Measurements from ENCODE around the gene RAB40A.
"Not testable (repeated sequence)": the region's sequence is repeated elsewhere in the genome, so short reads cannot be mapped to it uniquely, and the experiment has no call there.

The RAB40A gene

DNA sequence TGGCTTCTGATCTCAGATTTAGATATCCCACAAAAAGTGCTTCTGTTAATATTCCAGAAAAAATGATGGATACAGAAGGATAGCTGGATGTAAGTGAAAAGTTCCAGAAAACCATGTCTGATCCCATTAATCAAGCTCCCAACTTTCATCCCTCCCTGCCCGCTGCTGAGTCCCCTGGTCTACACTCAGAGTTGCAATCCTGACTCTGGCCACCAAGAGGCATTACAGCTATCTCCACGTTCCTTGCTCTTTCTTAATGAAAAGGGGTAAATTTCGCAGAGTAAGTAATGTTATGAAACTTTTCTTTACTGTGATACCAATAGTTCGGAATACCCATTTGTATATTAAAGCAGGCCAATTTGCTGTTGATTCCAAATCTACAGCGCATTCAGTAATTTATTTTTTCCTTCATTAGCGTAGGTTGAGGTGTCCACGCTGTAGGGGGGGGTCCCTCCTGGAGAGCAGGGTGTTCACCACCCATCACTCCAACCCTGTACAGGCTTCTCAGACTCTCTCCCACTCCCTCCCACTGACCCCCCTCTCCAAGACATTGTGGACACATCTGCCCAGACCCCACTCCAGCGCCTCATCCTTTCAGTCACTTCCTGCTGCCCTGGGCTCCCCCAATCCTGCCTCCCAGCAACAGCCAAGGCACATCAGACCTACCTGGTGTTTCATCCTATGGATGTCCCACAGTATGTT is 55.1 kb downstream of the RAB40A start:
- no peak for DNase-seq (ENCODE audit: low read depth in 3 of 3, low spot score in 1 of 3)

DNA sequence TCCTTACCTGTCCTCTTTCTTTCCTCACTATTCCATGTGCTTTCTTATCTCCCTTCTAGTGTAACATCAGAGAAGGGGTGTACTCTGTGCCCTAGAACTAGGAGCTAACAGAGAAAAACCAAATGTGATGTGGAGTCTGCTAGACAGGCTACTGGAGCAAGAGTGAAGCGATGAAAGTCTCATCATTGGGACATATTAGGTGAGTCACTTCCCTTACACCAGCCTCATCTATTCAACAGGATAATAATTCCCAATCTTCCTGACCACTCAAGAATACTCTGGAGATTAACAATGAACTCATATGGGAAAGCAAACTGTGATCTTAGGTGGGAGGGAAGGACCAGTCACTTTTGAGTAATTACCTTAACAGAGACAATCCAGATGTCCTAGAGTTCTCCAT is 58.1 kb downstream of the RAB40A start:
- DNase-seq (ENCODE audit: low read depth in 3 of 3, low spot score in 1 of 3), result no peak

DNA sequence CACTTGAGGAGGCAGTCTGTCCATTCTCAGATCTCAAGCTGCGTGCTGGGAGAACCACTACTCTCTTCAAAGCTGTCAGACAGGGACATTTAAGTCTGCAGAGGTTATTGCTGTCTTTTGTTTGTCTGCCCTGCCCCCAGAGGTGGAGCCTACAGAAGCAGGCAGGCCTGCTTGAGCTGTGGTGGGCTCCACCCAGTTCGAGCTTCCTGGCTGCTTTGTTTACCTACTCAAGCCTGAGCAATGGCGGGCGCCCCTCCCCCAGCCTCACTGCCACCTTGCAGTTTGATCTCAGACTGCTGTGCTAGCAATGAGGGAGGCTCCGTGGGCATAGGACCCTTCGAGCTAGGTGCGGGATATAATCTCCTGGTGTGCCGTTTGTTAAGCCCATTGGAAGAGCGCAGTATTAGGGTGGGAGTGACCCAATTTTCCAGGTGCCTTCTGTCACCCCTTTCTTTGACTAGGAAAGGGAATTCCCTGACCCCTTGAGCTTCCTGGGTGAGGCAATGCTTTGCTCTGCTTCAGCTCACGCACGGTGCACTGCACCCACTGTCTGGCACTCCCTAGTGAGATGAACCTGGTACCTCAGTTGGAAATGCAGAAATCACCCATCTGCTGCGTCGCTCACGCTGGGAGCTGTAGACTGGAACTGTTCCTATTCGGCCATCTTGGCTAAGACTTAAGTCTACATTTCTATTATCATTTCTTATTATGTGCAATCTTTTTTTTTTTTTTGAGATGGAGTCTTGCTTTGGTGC is 59.1 kb downstream of the RAB40A start:
- DNase-seq (ENCODE audit: low read depth in 3 of 3, low spot score in 1 of 3), result not testable (repeated sequence)

DNA sequence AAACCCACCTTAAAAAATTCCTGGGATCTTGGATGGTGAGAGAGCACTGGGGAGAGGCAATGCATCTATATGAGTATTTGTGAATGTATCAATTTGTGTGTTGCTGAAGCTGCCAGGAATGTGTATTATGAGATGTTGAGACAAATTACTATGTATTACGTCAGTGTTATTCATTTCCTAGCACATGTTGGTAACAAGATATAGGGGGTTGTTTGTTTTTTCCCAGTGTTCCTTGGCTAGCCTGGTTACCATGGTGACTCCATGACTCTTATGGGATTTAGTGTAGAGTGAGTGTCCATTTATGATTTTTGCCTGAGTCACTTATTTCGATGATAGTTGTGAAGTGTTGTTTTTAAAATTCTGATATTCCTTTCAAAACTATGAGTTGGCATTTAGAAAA is 65.6 kb downstream of the RAB40A start:
- no peak for DNase-seq (ENCODE audit: low read depth in 3 of 3, low spot score in 1 of 3)

Data from stimulated activated CD4-positive, alpha-beta T cell treated with anti-CD3 and anti-CD28 coated beads, TNF-alpha, amount 100 ng/mL, for 1 hour (primary cell).